ENCODE measurements around the gene MTA1. TPM values are rescaled to one million over a fixed set of nuclear protein-coding genes. Genes with fewer than 3 reads are reported as not detected.

The MTA1 gene
- polyA plus RNA-seq, 2 of the 4 experiments (the other 2 are of a cell fraction): 46.8 to 86.7 TPM

DNA sequence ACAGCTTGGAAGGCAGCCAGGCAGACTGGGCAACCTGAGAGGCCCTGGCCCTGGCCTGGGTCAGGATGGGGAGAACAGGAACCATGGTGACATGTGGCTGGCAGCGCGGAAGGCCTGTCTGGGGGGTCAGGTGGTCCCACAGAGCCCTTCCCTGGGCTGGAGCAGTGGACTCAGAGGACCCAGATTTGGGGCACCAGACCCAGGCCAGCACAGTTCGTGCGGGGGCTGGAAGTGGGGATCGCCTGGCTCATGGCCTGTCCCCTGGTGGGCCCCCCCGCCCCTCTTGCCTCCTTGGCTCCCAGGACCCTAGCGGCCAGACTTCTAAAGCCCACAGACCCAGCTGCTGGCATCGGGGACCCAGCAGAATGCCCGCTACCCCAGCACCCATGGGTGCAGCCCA is 21.4 kb downstream of the MTA1 start (continued):
- no peak for TF ChIP-seq RNF2 (IDR thresholded peaks at IDR 0.05; ENCODE audit: borderline replicate concordance, low read depth)
- TF ChIP-seq CBX2 (IDR thresholded peaks at IDR 0.05; ENCODE audit: borderline replicate concordance, low read depth): no peak
- no peak for TF ChIP-seq CHD4 (IDR thresholded peaks at IDR 0.05; ENCODE audit: borderline replicate concordance)
- TF ChIP-seq CEBPB (IDR thresholded peaks at IDR 0.05): no peak
- no peak for TF ChIP-seq EHMT2 (IDR thresholded peaks at IDR 0.05; ENCODE audit: low read depth)
- no peak for TF ChIP-seq EHF (CRISPR knock-in tag; IDR thresholded peaks at IDR 0.05)
- TF ChIP-seq MAZ (IDR thresholded peaks at IDR 0.05; ENCODE audit: borderline replicate concordance, low read depth, low read length): no peak
- no peak for TF ChIP-seq RAD21 (conservative IDR thresholded peaks at IDR 0.05 in 1 of 2, IDR thresholded peaks at IDR 0.05 in 1 of 2)
- TF ChIP-seq, protein P1, sequence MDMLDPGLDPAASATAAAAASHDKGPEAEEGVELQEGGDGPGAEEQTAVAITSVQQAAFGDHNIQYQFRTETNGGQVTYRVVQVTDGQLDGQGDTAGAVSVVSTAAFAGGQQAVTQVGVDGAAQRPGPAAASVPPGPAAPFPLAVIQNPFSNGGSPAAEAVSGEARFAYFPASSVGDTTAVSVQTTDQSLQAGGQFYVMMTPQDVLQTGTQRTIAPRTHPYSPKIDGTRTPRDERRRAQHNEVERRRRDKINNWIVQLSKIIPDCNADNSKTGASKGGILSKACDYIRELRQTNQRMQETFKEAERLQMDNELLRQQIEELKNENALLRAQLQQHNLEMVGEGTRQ (IDR thresholded peaks at IDR 0.05): no peak

DNA sequence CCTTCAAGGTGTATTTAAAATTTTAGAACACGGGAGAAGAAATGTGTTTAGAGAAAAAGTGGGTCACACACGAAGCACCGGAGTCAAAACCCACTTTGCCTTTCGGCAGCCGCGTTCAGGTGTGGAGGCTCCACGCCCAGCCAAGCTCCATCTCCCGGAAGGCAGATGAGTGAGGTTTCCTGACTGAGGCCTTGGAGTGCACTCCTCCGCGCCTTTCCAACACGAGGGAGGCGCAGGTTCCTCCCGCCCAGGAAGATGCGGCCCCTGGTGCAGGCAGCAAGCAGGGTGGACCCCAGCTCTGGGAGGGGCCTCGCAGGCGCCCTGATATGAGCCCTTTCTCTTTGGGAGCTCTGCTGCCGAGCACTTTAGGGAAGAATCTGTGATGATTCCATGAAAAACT is 22.5 kb downstream of the MTA1 start:
- no peak overlapping the region for H3K4me2 ChIP-seq
- no peak overlapping the region for H3K27ac ChIP-seq
- H3K4me1 ChIP-seq: no peaks in the 10 kb centered on the region
- WGBS (ENCODE audit: missing lambda C conversion rate): 75% methylated on average over 12 of the region's 17 CpGs
- H3K9me3 ChIP-seq: no peaks in the 10 kb centered on the region
- CTCF ChIA-PET: interaction anchor here (1.1 to 6.1 kb wide), 4 partner anchors 10 to 48 kb away, joined by 8 to 24 read pairs (median 16); no protein-coding TSS in a partner anchor
- ATAC-seq: no peak
- no peak for FAIRE-seq
- POLR2A ChIA-PET: no interaction called here
- no peak for DNase-seq (ENCODE audit: low read depth in 1 of 2, low spot score in 1 of 2)
- TF ChIP-seq NPAS2 (CRISPR knock-in tag; IDR thresholded peaks at IDR 0.05; ENCODE audit: borderline replicate concordance) (no peak), RARB (CRISPR knock-in tag; IDR thresholded peaks at IDR 0.05) (no peak), NFE2L2 (conservative IDR thresholded peaks at IDR 0.05; ENCODE audit: low read length) (no peak), KDM5A (IDR thresholded peaks at IDR 0.05) (no peak), CEBPB (IDR thresholded peaks at IDR 0.05) (no peak), BHLHE40 (IDR thresholded peaks at IDR 0.05; ENCODE audit: low read depth, low read length) (no peak), ZSCAN20 (CRISPR knock-in tag; IDR thresholded peaks at IDR 0.05) (no peak), TP53 (CRISPR knock-in tag; IDR thresholded peaks at IDR 0.05) (no peak), RCOR1 (IDR thresholded peaks at IDR 0.05; ENCODE audit: low read depth, low read length) (no peak), HEYL (CRISPR knock-in tag; IDR thresholded peaks at IDR 0.05) (no peak), MAFK (IDR thresholded peaks at IDR 0.05; ENCODE audit: partially characterized antibody) (no peak), MAZ (IDR thresholded peaks at IDR 0.05; ENCODE audit: borderline replicate concordance, low read depth, low read length) (no peak), SMC3 (IDR thresholded peaks at IDR 0.05) (no peak), RAD21 (conservative IDR thresholded peaks at IDR 0.05 in 1 of 2, IDR thresholded peaks at IDR 0.05 in 1 of 2) (no peak)
- TF ChIP-seq, protein P2, sequence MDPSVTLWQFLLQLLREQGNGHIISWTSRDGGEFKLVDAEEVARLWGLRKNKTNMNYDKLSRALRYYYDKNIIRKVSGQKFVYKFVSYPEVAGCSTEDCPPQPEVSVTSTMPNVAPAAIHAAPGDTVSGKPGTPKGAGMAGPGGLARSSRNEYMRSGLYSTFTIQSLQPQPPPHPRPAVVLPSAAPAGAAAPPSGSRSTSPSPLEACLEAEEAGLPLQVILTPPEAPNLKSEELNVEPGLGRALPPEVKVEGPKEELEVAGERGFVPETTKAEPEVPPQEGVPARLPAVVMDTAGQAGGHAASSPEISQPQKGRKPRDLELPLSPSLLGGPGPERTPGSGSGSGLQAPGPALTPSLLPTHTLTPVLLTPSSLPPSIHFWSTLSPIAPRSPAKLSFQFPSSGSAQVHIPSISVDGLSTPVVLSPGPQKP (IDR thresholded peaks at IDR 0.05; ENCODE audit: low read depth, low read length): no peak
- TF ChIP-seq, protein P3, sequence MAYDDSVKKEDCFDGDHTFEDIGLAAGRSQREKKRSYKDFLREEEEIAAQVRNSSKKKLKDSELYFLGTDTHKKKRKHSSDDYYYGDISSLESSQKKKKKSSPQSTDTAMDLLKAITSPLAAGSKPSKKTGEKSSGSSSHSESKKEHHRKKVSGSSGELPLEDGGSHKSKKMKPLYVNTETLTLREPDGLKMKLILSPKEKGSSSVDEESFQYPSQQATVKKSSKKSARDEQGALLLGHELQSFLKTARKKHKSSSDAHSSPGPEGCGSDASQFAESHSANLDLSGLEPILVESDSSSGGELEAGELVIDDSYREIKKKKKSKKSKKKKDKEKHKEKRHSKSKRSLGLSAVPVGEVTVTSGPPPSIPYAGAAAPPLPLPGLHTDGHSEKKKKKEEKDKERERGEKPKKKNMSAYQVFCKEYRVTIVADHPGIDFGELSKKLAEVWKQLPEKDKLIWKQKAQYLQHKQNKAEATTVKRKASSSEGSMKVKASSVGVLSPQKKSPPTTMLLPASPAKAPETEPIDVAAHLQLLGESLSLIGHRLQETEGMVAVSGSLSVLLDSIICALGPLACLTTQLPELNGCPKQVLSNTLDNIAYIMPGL (CRISPR knock-in tag; IDR thresholded peaks at IDR 0.05; ENCODE audit: borderline replicate concordance): no peak
- TF ChIP-seq, protein P4, sequence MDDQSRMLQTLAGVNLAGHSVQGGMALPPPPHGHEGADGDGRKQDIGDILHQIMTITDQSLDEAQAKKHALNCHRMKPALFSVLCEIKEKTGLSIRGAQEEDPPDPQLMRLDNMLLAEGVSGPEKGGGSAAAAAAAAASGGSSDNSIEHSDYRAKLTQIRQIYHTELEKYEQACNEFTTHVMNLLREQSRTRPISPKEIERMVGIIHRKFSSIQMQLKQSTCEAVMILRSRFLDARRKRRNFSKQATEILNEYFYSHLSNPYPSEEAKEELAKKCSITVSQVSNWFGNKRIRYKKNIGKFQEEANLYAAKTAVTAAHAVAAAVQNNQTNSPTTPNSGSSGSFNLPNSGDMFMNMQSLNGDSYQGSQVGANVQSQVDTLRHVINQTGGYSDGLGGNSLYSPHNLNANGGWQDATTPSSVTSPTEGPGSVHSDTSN (IDR thresholded peaks at IDR 0.05): no peak
- TF ChIP-seq, protein P1 (IDR thresholded peaks at IDR 0.05): no peak
- TF ChIP-seq, protein P5, sequence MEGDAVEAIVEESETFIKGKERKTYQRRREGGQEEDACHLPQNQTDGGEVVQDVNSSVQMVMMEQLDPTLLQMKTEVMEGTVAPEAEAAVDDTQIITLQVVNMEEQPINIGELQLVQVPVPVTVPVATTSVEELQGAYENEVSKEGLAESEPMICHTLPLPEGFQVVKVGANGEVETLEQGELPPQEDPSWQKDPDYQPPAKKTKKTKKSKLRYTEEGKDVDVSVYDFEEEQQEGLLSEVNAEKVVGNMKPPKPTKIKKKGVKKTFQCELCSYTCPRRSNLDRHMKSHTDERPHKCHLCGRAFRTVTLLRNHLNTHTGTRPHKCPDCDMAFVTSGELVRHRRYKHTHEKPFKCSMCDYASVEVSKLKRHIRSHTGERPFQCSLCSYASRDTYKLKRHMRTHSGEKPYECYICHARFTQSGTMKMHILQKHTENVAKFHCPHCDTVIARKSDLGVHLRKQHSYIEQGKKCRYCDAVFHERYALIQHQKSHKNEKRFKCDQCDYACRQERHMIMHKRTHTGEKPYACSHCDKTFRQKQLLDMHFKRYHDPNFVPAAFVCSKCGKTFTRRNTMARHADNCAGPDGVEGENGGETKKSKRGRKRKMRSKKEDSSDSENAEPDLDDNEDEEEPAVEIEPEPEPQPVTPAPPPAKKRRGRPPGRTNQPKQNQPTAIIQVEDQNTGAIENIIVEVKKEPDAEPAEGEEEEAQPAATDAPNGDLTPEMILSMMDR (IDR thresholded peaks at IDR 0.05): no peak
- no peak overlapping the region for H3K4me3 ChIP-seq
